Measurements from ENCODE around the gene KIAA1328.

DNA sequence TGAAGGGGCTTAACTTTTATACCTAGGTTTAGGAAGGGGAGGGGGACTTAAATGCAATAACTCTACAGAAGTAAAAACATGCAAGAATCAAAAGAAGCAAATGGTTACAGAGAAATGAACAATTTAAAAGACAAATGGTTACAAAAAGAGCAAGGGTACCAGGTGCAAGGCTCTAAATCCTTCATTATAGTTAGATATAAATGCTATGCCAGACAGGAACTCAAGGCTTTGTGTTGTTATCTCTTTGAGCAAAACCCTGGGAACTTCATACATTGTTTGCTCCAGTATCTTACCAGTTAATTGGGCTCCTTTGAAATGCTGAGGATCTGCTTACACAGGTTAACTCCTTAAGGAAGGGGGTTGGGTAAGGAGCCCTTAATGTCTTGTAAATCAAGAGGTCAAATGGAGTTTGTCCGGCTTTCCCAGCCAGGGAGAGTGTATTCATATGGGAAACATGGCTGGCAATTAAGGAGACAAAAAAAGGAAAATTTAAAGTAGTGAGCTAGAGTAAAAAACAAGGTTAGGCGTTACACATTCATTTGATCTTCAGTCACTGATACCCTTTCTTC is 389.2 kb downstream of the KIAA1328 start:
- TF ChIP-seq, protein P1, sequence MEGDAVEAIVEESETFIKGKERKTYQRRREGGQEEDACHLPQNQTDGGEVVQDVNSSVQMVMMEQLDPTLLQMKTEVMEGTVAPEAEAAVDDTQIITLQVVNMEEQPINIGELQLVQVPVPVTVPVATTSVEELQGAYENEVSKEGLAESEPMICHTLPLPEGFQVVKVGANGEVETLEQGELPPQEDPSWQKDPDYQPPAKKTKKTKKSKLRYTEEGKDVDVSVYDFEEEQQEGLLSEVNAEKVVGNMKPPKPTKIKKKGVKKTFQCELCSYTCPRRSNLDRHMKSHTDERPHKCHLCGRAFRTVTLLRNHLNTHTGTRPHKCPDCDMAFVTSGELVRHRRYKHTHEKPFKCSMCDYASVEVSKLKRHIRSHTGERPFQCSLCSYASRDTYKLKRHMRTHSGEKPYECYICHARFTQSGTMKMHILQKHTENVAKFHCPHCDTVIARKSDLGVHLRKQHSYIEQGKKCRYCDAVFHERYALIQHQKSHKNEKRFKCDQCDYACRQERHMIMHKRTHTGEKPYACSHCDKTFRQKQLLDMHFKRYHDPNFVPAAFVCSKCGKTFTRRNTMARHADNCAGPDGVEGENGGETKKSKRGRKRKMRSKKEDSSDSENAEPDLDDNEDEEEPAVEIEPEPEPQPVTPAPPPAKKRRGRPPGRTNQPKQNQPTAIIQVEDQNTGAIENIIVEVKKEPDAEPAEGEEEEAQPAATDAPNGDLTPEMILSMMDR (optimal IDR thresholded peaks at IDR 0.05 in 1 of 3, IDR thresholded peaks at IDR 0.05 in 1 of 3, conservative IDR thresholded peaks at IDR 0.05 in 1 of 3; ENCODE audit: extremely low read depth in 1 of 3, insufficient read depth in 2 of 3, low read length in 3 of 3): no peak
- TF ChIP-seq EZH2 (IDR thresholded peaks at IDR 0.05; ENCODE audit: low read length): no peak
